ENCODE results near the gene CDC5L. TPM values are rescaled to one million over a fixed set of nuclear protein-coding genes. Genes with fewer than 3 reads are reported as not detected.

Gene CDC5L
- total RNA-seq, 2 donors from 2014 or later = 18.0 to 18.9 TPM

DNA sequence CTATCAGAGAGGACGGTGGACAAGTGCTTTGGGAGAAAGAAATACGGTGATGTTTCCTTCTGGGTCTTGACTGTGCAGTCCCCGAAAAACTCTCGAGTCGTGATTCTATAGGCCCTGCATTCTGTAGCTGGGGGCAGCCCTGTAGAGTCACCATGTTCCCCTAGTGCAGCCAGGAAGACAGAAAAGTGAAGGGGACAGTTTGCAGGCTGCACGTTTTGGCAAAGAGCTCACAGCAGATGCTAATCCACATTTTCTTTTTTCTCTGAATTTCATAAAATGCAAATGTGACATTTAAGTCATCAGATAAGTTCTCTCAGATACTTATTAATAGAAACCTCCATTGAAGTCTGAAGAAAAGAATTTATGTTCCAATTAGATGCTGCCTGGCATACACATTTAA is 25.6 kb upstream of the CDC5L start:
- no peak for DNase-seq (ENCODE audit: low spot score)
- Histone ChIP-seq H3K4me1 (replicated peaks) (no peaks in the 10 kb centered on the region), H3K9me3 (no peaks in the 10 kb centered on the region), H3K27me3 (replicated peaks; ENCODE audit: insufficient read depth) (no peaks in the 10 kb centered on the region), H3K4me3 (no peak overlapping the region), H3K27ac (no peak overlapping the region), H3K36me3 (no peaks in the 10 kb centered on the region)
- intact Hi-C loops (cut with DNase I) = no loop called here
- WGBS = 61% methylated on average over 6 of the region's 6 CpGs
- TF ChIP-seq, protein P1, sequence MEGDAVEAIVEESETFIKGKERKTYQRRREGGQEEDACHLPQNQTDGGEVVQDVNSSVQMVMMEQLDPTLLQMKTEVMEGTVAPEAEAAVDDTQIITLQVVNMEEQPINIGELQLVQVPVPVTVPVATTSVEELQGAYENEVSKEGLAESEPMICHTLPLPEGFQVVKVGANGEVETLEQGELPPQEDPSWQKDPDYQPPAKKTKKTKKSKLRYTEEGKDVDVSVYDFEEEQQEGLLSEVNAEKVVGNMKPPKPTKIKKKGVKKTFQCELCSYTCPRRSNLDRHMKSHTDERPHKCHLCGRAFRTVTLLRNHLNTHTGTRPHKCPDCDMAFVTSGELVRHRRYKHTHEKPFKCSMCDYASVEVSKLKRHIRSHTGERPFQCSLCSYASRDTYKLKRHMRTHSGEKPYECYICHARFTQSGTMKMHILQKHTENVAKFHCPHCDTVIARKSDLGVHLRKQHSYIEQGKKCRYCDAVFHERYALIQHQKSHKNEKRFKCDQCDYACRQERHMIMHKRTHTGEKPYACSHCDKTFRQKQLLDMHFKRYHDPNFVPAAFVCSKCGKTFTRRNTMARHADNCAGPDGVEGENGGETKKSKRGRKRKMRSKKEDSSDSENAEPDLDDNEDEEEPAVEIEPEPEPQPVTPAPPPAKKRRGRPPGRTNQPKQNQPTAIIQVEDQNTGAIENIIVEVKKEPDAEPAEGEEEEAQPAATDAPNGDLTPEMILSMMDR (IDR thresholded peaks at IDR 0.05) = no peak
- TF ChIP-seq POLR2AphosphoS5 (IDR thresholded peaks at IDR 0.05) (no peak), POLR2A (IDR thresholded peaks at IDR 0.05) (no peak)

DNA sequence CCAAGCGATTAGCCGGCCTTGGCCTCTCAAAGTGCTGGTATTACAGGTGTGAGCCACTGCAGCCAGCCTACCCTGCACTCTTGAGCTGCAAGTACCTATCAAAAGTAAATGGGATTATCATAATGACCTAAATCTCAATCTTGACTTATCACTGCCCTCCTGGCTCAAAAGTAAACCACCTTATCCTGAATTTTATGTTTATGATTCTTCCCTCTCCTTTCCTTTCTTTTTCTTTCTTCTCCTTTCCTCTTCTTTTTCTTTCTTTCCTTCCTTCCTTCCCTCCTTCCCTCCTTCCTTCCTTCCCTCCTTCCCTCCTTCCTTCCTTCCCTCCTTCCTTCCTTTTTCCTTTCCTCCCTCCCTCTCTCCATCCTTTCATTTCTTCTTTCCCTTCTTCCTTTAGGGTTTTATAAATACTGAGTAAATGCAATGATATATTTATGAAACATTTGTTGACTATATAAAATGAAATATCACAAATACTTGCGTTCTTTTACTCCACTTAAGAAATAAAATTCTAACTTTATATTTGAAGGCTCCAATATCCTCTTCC is 24.1 kb upstream of the CDC5L start:
- intact Hi-C loops (cut with DNase I) = no loop called here
- Histone ChIP-seq H3K27me3 (replicated peaks; ENCODE audit: insufficient read depth) (no peaks in the 10 kb centered on the region), H3K36me3 (no peaks in the 10 kb centered on the region), H3K4me3 (no peak overlapping the region), H3K4me1 (replicated peaks) (no peaks in the 10 kb centered on the region), H3K9me3 (no peaks in the 10 kb centered on the region), H3K27ac (no peak overlapping the region)
- DNase-seq (ENCODE audit: low spot score) = no peak
- WGBS = 97% methylated on average over 3 of the region's 3 CpGs
- TF ChIP-seq, protein P1 (IDR thresholded peaks at IDR 0.05) = no peak
- no peak for TF ChIP-seq POLR2A (IDR thresholded peaks at IDR 0.05)
- TF ChIP-seq POLR2AphosphoS5 (IDR thresholded peaks at IDR 0.05) = no peak

DNA sequence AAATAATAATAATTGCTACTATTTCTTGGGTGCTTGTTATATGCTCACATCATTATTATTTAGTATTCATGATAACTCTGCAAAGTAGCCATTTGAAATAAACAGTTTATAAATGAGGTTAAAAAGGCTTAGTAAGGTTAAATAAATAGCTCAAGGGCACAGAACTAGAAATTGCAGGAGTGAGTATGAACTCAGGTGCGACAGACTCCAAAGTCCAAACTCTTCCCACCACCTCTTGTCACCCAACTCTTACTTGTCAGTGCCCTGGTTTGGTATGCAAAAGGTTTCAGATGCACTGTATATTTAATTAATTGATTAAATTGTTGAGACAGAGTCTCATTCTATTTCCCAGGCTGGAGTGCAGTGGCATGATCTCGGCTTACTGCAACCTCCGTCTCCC is 20.7 kb upstream of the CDC5L start:
- Histone ChIP-seq H3K27ac (no peak overlapping the region), H3K4me3 (no peak overlapping the region), H3K4me1 (replicated peaks) (no peaks in the 10 kb centered on the region), H3K9me3 (no peaks in the 10 kb centered on the region), H3K27me3 (replicated peaks; ENCODE audit: insufficient read depth) (no peaks in the 10 kb centered on the region), H3K36me3 (no peaks in the 10 kb centered on the region)
- WGBS = 87% methylated on average over 3 of the region's 3 CpGs
- intact Hi-C loops (cut with DNase I) = no loop called here
- TF ChIP-seq POLR2AphosphoS5 (IDR thresholded peaks at IDR 0.05) (no peak), POLR2A (IDR thresholded peaks at IDR 0.05) (no peak)
- TF ChIP-seq, protein P1 (IDR thresholded peaks at IDR 0.05) = no peak
- DNase-seq (ENCODE audit: low spot score) = no peak

DNA sequence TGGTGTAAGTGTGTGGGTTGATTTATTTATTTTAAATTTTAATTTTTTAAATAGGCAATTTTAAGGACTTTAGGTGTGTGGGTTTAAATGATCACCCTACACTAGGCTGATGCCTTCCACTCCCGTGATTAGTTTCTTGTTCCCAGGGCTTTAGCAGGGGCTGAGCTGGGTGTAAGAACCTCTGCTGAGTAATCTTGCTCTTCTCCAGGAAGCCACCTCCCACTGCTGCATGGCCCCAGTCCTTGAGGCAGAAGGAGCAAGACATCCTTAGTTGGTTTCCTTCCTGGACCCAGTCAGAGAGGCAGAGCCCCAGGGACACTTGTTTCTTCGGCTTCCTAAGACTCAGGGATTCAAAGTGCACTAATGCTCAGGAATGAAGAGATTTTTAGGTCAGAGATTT is 19.8 kb upstream of the CDC5L start:
- TF ChIP-seq POLR2A (IDR thresholded peaks at IDR 0.05) (no peak), POLR2AphosphoS5 (IDR thresholded peaks at IDR 0.05) (no peak)
- TF ChIP-seq, protein P1 (IDR thresholded peaks at IDR 0.05) = no peak
- no peak for DNase-seq (ENCODE audit: low spot score)
- H3K4me3 ChIP-seq = no peak overlapping the region
- H3K9me3 ChIP-seq = no peaks in the 10 kb centered on the region
- no peaks in the 10 kb centered on the region for H3K4me1 ChIP-seq (replicated peaks)
- no peaks in the 10 kb centered on the region for H3K36me3 ChIP-seq
- no peaks in the 10 kb centered on the region for H3K27me3 ChIP-seq (replicated peaks; ENCODE audit: insufficient read depth)
- WGBS = 50% methylated on average over 2 of the region's 2 CpGs
- no peak overlapping the region for H3K27ac ChIP-seq
- intact Hi-C loops (cut with DNase I) = no loop called here

DNA sequence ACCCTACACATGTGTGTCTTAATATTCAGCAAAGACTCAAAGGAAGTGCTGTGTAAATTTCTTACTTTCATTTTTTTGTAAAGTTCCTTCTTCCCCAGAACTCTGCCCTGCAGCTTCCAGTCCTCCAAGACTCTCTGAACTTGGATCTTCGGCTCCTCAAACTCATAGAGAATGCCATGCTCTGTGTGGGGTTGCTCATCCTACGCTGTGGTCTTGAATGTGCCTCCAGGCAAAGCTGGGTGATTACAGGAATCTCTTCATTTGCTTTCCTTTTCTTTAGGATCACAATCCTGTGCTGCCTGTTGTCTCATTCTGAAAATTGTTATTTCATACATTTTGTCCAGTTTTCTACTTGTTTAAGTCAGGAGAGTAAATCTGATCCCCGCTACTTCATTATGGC is 14.5 kb upstream of the CDC5L start:
- H3K27ac ChIP-seq = no peak overlapping the region
- 65% methylated on average over 3 of the region's 3 CpGs for WGBS
- TF ChIP-seq, protein P1 (IDR thresholded peaks at IDR 0.05) = no peak
- TF ChIP-seq POLR2A (IDR thresholded peaks at IDR 0.05) = no peak
- no peak for TF ChIP-seq POLR2AphosphoS5 (IDR thresholded peaks at IDR 0.05)
- no peaks in the 10 kb centered on the region for H3K36me3 ChIP-seq
- no peaks in the 10 kb centered on the region for H3K27me3 ChIP-seq (replicated peaks; ENCODE audit: insufficient read depth)
- no peak overlapping the region for H3K4me3 ChIP-seq
- no peak for DNase-seq (ENCODE audit: low spot score)
- no peaks in the 10 kb centered on the region for H3K9me3 ChIP-seq
- no peaks in the 10 kb centered on the region for H3K4me1 ChIP-seq (replicated peaks)
- intact Hi-C loops (cut with DNase I) = no loop called here

Data from prostate gland (tissue), 2 donors.